CD4-positive, alpha-beta T cell treated with Interferon alpha-2 for 1 hour (primary cell): ENCODE measurements around the gene DENND6B.

ENCODE experiments used
- DNase-seq, 2 donors: peaks; one replicate each; pipeline ENCODE4 v3.0.0-alpha.2; 2020 to 2022

DENND6B gene

GRCh38 chr22:50314455-50315288, 12.1 kb downstream of the DENND6B start:
- peak; percentile 76 for DNase-seq

- no peak for DNase-seq
Measured at GRCh38 chr22:50314081-50314454, 12.7 kb downstream of the DENND6B start.

GRCh38 chr22:50313600-50313999, 13.2 kb downstream of the DENND6B start:
- DNase-seq: no peak

GRCh38 chr22:50313021-50313420, 13.8 kb downstream of the DENND6B start:
- DNase-seq: no peak

GRCh38 chr22:50312371-50312770, 14.4 kb downstream of the DENND6B start:
- DNase-seq: no peak

- DNase-seq: no peak
Measured at GRCh38 chr22:50311606-50312351, 15.0 kb downstream of the DENND6B start.

- DNase-seq: no peak
Measured at GRCh38 chr22:50310949-50311444, 15.8 kb downstream of the DENND6B start.

GRCh38 chr22:50310031-50310722, 16.6 kb downstream of the DENND6B start:
- no peak for DNase-seq

GRCh38 chr22:50309601-50309991, 17.2 kb downstream of the DENND6B start:
- no peak for DNase-seq

GRCh38 chr22:50308986-50309600, 17.7 kb downstream of the DENND6B start:
- DNase-seq: no peak

GRCh38 chr22:50308597-50308935, 18.2 kb downstream of the DENND6B start:
- peak in 1 of 2 donors; percentile 41 for DNase-seq

- no peak for DNase-seq
Measured at GRCh38 chr22:50307890-50308596, 18.8 kb downstream of the DENND6B start.

- peak; percentile 41 to 50 for DNase-seq
Measured at GRCh38 chr22:50306753-50307749, 19.8 kb downstream of the DENND6B start, which contains the start of gene PLXNB2. PLXNB2 (minus strand) TSS chr22:50307646; CDS start chr22:50290584, 17,062 bp downstream.

- peak in 1 of 2 donors; percentile 45 for DNase-seq
Measured at GRCh38 chr22:50305923-50306566, 20.8 kb downstream of the DENND6B start.

GRCh38 chr22:50305393-50305922, 21.4 kb downstream of the DENND6B start:
- DNase-seq: no peak

GRCh38 chr22:50304528-50305392, 22.1 kb downstream of the DENND6B start:
- peak in 1 of 2 donors; percentile 50 for DNase-seq

GRCh38 chr22:50303848-50304527, 22.8 kb downstream of the DENND6B start:
- peak in 1 of 2 donors; percentile 53 for DNase-seq

- DNase-seq: no peak
Measured at GRCh38 chr22:50303515-50303847, 23.3 kb downstream of the DENND6B start.

- DNase-seq: no peak
Measured at GRCh38 chr22:50302564-50302963, 24.2 kb downstream of the DENND6B start.
